NCI-H82 treated with DMSO at 0.1 percent for 48 hours (cell line): ENCODE results near the gene ZNF789.
"Not testable (repeated sequence)": the region's sequence is repeated elsewhere in the genome, so short reads cannot be mapped to it uniquely, and the experiment has no call there.

Source experiments
- DNase-seq: peaks from one replicate; lab custom pipeline; 2025; ENCODE audit not compliant: unreplicated experiment; lab: John Stamatoyannopoulos, UW

ZNF789 gene

GRCh38 chr7:99472561-99473314 is at the start of gene ZNF789:
ZNF789 (plus strand) TSS chr7:99472890; CDS start chr7:99476457, 3,567 bp downstream.
- peak; percentile 80 for DNase-seq

- no peak for DNase-seq
Observed at GRCh38 chr7:99424932-99425730, 47.6 kb upstream of the ZNF789 start.

- no peak for DNase-seq
Observed at GRCh38 chr7:99428972-99429566, 43.6 kb upstream of the ZNF789 start.

- no peak for DNase-seq
Observed at GRCh38 chr7:99429756-99430155, 42.9 kb upstream of the ZNF789 start.

GRCh38 chr7:99431756-99432540 is 40.7 kb upstream of the ZNF789 start:
- DNase-seq, result not testable (repeated sequence)

GRCh38 chr7:99433158-99433557 is 39.5 kb upstream of the ZNF789 start:
- DNase-seq, result no peak

GRCh38 chr7:99437946-99438572 is 34.6 kb upstream of the ZNF789 start:
- no peak for DNase-seq

GRCh38 chr7:99438573-99439480 is 33.9 kb upstream of the ZNF789 start, which contains the start of the genes CPSF4 and PTCD1:
CPSF4 (plus strand) TSS chr7:99438943; CDS start chr7:99439083, 140 bp downstream.
PTCD1 (minus strand) TSS chr7:99438798; CDS start chr7:99435242, 3,556 bp downstream.
- DNase-seq, result peak; percentile 82

- no peak for DNase-seq
Observed at GRCh38 chr7:99440195-99440594, 32.5 kb upstream of the ZNF789 start.

- DNase-seq, result no peak
Observed at GRCh38 chr7:99446096-99446495, 26.6 kb upstream of the ZNF789 start.

- no peak for DNase-seq
Observed at GRCh38 chr7:99447943-99448342, 24.7 kb upstream of the ZNF789 start.

GRCh38 chr7:99448855-99449254 is 23.8 kb upstream of the ZNF789 start:
- DNase-seq, result no peak

- no peak for DNase-seq
Observed at GRCh38 chr7:99449326-99449725, 23.4 kb upstream of the ZNF789 start.

- no peak for DNase-seq
Observed at GRCh38 chr7:99451936-99452335, 20.8 kb upstream of the ZNF789 start.

GRCh38 chr7:99452541-99452940 is 20.1 kb upstream of the ZNF789 start:
- no peak for DNase-seq

GRCh38 chr7:99453105-99453504 is 19.6 kb upstream of the ZNF789 start:
- no peak for DNase-seq

- DNase-seq, result no peak
Observed at GRCh38 chr7:99455874-99456273, 16.8 kb upstream of the ZNF789 start.

- no peak for DNase-seq
Observed at GRCh38 chr7:99456288-99456687, 16.4 kb upstream of the ZNF789 start.

GRCh38 chr7:99457050-99457649 is 15.5 kb upstream of the ZNF789 start:
- no peak for DNase-seq
